GM23248 (cell line): ENCODE measurements around the gene PRKRIP1. TPM values are rescaled to one million over a fixed set of nuclear protein-coding genes. Genes with fewer than 3 reads are reported as not detected.

Source experiments
- DNase-seq: peaks from one replicate; pipeline ENCODE4 v3.0.0-alpha.2; 2015
- H2AFZ ChIP-seq: fragments of 200-600 bp; sonication (generic); 2 replicates; pipeline ENCODE4 v1.6.1; 2016; ENCODE audit warnings: antibody characterized with exemption
- H3F3A ChIP-seq: fragments of 200-600 bp; sonication (generic); 2 replicates; pipeline ENCODE4 v1.6.1; 2016; ENCODE audit warnings: mild to moderate bottlenecking, antibody characterized with exemption, mixed run types; ENCODE audit not compliant: insufficient read depth
- H3K27ac ChIP-seq: fragments of 200-600 bp; sonication (generic); 2 replicates; pipeline ENCODE4 v1.5.1; 2016; ENCODE audit warnings: mild to moderate bottlenecking
- H3K27me3 ChIP-seq: fragments of 200-600 bp; sonication (generic); replicated peaks from 2 replicates; pipeline ENCODE4 v1.6.1; 2016; ENCODE audit warnings: mild to moderate bottlenecking; ENCODE audit not compliant: insufficient read depth
- H3K36me3 ChIP-seq: fragments of 200-600 bp; sonication (generic); 2 replicates; pipeline ENCODE4 v1.6.1; 2016; ENCODE audit warnings: low read depth, mild to moderate bottlenecking
- H3K4me1 ChIP-seq: fragments of 200-600 bp; sonication (generic); 2 replicates; pipeline ENCODE4 v1.6.1; 2016; ENCODE audit warnings: mild to moderate bottlenecking; ENCODE audit not compliant: insufficient read depth
- H3K4me2 ChIP-seq: fragments of 200-600 bp; sonication (generic); one replicate; pipeline ENCODE4 v1.6.1; 2016; ENCODE audit warnings: mild to moderate bottlenecking; ENCODE audit not compliant: unreplicated experiment
- H3K4me3 ChIP-seq: fragments of 200-600 bp; sonication (generic); 2 replicates; pipeline ENCODE4 v1.5.1; 2016; ENCODE audit warnings: mild to moderate bottlenecking
- H3K79me2 ChIP-seq: fragments of 200-600 bp; sonication (generic); 2 replicates; pipeline ENCODE4 v1.6.1; 2016; ENCODE audit warnings: mild to moderate bottlenecking; ENCODE audit not compliant: insufficient read depth
- H3K9ac ChIP-seq: fragments of 200-600 bp; sonication (generic); 2 replicates; pipeline ENCODE4 v1.6.1; 2016; ENCODE audit warnings: mild to moderate bottlenecking
- H3K9me2 ChIP-seq: fragments of 200-600 bp; sonication (generic); 2 replicates; pipeline ENCODE4 v1.6.1; 2016; ENCODE audit warnings: mixed run types, mild to moderate bottlenecking, moderate library complexity; ENCODE audit not compliant: insufficient read depth
- H3K9me3 ChIP-seq: fragments of 200-600 bp; sonication (generic); one replicate; pipeline ENCODE4 v1.6.1; 2017; ENCODE audit warnings: low read depth
- H4K20me1 ChIP-seq: fragments of 200-600 bp; sonication (generic); 2 replicates; pipeline ENCODE4 v1.6.0; 2016; ENCODE audit not compliant: insufficient read depth
- EZH2 ChIP-seq: fragments of 200-600 bp; sonication (generic); IDR thresholded peaks from 2 replicates; pipeline ENCODE4 v1.6.1; 2018; ENCODE audit warnings: antibody characterized with exemption, mild to moderate bottlenecking; ENCODE audit not compliant: insufficient read depth, poor library complexity, severe bottlenecking
- EZH2phosphoT487 ChIP-seq: fragments of 200-600 bp; sonication (generic); IDR thresholded peaks from 2 replicates; pipeline ENCODE4 v1.6.1; 2018; ENCODE audit warnings: antibody characterized with exemption, moderate library complexity, mild to moderate bottlenecking, low read depth; ENCODE audit not compliant: insufficient read depth
- WGBS, 2 experiments: methylation state at CpG; one replicate each; pipeline ENCODE4 v1.1.6; 2015 to 2017; ENCODE audit warnings: low lambda C conversion rate in 2 of 2, low coverage in 1 of 2; ENCODE audit errors: missing lambda C conversion rate in 2 of 2; 5-methylcytosine and 5-hydroxymethylcytosine counted together
- in situ Hi-C: fragments of 300-500 bp; cut with MboI; formaldehyde crosslinking; loops from 2 replicates; pipeline ENCODE4 v1.15.0; 2020
- polyA plus RNA-seq: library from polyadenylated mRNA; unstranded; fragments of >200 nt; fragmentation: Nextera tagmentation; extraction: Ambion mirVana; gene quantifications from 2 replicates; pipeline ENCODE4 v1.2.1, GENCODE V29; 2016
- total RNA-seq: library from RNA; depleted of rRNA; stranded (reverse); fragments of >200 nt; shearing (Covaris generic); gene quantifications from 2 replicates; pipeline ENCODE4 v1.2.3, GENCODE V29; 2014

Gene PRKRIP1
- total and polyA plus RNA-seq, 2 experiments from 2014 or later: 17.3 to 19.1 TPM

DNA sequence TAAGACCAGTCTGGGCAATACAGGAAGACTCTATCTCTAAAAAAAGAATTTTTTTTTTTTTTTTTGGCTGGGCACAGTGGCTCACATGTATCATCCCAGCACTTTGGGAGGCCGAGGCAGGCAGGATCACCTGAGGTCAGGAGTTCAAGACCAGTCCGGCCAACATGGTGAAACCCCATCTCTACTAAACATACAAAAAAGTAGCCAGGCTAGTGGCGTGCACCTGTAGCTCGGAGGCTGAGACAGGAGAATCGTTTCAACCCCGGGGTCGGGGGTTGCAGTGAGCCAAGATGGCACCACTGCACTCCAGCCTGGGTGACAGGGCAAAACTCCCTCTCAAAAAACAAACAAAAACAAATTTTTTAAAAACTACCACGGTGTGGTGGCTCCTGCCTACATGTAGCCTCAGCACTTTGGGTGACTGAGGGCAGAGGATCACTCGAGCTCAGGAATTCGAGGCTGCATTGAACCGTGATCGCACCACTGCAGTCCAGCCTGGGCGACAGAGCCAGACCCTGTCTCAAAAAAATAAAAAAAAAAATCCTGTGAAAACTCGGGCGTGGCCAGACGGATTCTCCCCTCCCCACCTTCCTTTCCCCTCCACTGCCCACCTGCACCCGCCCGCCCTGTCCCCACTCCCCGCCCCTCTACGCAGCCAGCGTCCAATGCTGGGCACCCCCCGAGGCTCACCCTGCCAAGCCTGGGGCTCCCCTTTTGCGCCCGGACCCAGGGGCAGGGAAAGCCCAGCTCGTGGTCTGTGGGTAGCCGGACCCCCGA is 36.5 kb downstream of the PRKRIP1 start:
- Histone ChIP-seq H4K20me1 (no peaks in the 10 kb centered on the region), H3K4me2 (peak overlapping the region; percentile 55), H3K27ac (no peak overlapping the region), H3K36me3 (no peaks in the 10 kb centered on the region), H3K79me2 (peaks cover 17% of the 10 kb centered on the region), H3K9ac (peak overlapping the region; percentile 93), H3K9me3 (no peaks in the 10 kb centered on the region), H3K27me3 (no peaks in the 10 kb centered on the region), H3K4me3 (peak overlapping the region; percentile 89), H3K9me2 (no peaks in the 10 kb centered on the region), H3F3A (peaks cover 25% of the 10 kb centered on the region), H3K4me1 (no peaks in the 10 kb centered on the region), H2AFZ (peak overlapping the region; percentile 72)
- TF ChIP-seq EZH2 (no peak), EZH2phosphoT487 (no peak)
- peak; percentile 42 for DNase-seq
- in situ Hi-C loops: no loop called here
- WGBS, 2 experiments: 36 to 37% methylated on average over 21 to 27 of the region's 27 CpGs

DNA sequence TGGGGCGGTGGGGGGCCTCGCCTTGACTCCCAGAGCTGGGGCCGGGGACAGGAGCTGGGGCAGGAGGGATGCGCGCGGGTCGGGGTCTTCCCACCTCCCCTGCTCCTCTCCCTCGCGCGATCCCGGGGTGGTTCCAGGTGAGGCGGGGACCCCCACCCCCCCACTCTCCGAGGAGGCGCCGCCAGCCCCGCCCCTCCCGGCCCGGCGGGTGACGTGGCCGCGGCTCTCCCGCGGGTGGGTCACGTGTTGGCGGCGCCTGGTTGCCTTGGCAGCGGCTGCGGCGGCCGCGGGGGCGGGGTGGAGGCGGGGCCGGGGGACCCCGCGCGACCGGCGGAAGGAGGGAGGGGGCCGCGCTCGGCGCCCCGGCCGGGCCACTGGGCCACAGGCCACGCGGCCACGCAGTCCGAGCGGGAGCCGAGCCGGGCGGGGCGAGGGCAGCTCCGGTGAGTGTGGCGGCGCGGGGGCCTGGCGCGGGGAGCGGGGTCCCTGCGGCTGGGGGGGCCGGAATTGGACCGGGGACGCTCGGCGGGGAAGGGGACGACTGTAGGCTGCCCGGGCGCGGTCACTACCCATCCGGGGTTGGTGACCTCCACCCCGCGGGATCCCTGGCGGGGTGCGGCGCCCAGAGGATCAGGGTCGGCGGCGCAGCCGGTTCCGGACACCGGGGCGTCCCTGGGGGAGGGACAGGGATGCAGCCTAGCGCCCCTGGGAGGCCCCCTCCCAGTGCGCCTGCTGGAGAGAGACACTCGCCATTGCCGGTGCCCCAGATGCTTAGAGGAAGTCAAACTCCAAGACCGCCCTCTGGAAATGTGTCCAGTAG is 37.3 kb downstream of the PRKRIP1 start, which contains the start of gene ORAI2:
TSS of gene ORAI2 (plus strand) at position 357 of the 820 bp plus-strand sequence. CDS start 5,382 bp downstream, outside the sequence.
- no peaks in the 10 kb centered on the region for H3K27me3 ChIP-seq
- H3K79me2 ChIP-seq: peaks cover 17% of the 10 kb centered on the region
- H3K4me2 ChIP-seq: peak within 1 kb of the TSS; percentile 93
- TF ChIP-seq EZH2: no peak
- in situ Hi-C loops: no loop called here
- peak within 1 kb of the TSS; percentile 95 for H2AFZ ChIP-seq
- H4K20me1 ChIP-seq: no peaks in the 10 kb centered on the region
- peaks cover 25% of the 10 kb centered on the region for H3F3A ChIP-seq
- H3K9me2 ChIP-seq: no peaks in the 10 kb centered on the region
- no peaks in the 10 kb centered on the region for H3K9me3 ChIP-seq
- H3K27ac ChIP-seq: peak within 1 kb of the TSS; percentile 37
- no peaks in the 10 kb centered on the region for H3K36me3 ChIP-seq
- peak within 1 kb of the TSS; percentile 89 for H3K4me3 ChIP-seq
- H3K4me1 ChIP-seq: no peaks in the 10 kb centered on the region
- peak within 1 kb of the TSS; percentile 93 for H3K9ac ChIP-seq
- whole genome bisulfite sequencing, 2 experiments: 2 to 5% methylated on average over 7 to 68 of the region's 90 CpGs
- peak; percentile 90 for DNase-seq

DNA sequence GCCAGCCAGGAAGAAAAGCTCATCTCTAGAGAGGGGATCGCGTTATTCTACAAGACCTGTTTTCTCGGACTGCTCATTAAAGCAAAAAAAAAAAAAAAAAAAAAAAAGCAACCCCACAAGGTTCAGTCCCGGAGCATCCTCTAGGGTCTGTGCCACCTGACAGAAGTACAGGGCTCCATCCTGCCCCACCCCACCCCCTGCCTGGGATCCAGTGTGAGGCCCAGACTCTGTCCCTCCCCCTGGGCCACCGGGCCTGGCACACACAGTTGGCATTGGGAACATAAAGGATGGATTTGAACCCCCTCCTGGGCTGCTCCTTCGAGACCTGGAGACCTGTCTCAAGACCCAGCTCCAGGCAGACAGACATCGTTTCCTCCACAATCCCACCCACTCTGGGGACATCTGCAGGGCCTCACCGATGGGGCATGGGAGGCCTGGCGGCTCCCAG is 37.9 kb downstream of the PRKRIP1 start:
- DNase-seq: no peak
- Histone ChIP-seq H3F3A (peaks cover 25% of the 10 kb centered on the region), H3K4me1 (no peaks in the 10 kb centered on the region), H3K4me3 (peak overlapping the region; percentile 89), H2AFZ (peak overlapping the region; percentile 95), H3K9me2 (no peaks in the 10 kb centered on the region), H3K36me3 (no peaks in the 10 kb centered on the region), H3K79me2 (peaks cover 17% of the 10 kb centered on the region), H3K27ac (peak overlapping the region; percentile 37), H3K4me2 (peak overlapping the region; percentile 93), H3K27me3 (no peaks in the 10 kb centered on the region), H3K9me3 (no peaks in the 10 kb centered on the region), H4K20me1 (no peaks in the 10 kb centered on the region), H3K9ac (peak overlapping the region; percentile 93)
- 17 to 21% methylated on average over 9 of the region's 9 CpGs for WGBS, 2 experiments
- in situ Hi-C loops: no loop called here
- TF ChIP-seq EZH2phosphoT487 (no peak), EZH2 (no peak)

DNA sequence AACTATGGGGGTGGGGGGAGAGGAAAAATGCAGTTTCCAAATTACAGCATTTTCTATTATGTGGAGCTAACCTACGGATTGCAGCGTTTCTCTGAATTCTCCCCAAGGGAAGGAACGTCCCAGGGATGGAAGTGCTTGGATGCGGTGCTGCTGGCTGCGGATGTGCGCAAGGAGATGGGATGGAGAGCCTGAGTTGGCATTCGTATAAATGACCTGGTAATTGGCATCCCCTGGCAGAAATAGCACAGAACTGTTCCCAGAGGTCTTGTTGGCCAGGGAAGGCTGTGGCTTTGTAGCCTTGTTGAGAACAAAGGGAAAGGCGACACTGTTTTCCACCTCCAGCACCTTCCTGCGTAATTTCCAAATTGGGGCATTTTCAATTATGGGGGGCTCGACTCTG is 40.0 kb downstream of the PRKRIP1 start:
- no peaks in the 10 kb centered on the region for H3K9me2 ChIP-seq
- H3K36me3 ChIP-seq: no peaks in the 10 kb centered on the region
- H3K9me3 ChIP-seq: no peaks in the 10 kb centered on the region
- peaks cover 17% of the 10 kb centered on the region for H3K79me2 ChIP-seq
- no peak for TF ChIP-seq EZH2phosphoT487
- TF ChIP-seq EZH2: no peak
- H2AFZ ChIP-seq: no peak overlapping the region
- H3F3A ChIP-seq: peaks cover 14% of the 10 kb centered on the region
- no peak overlapping the region for H3K9ac ChIP-seq
- no peak overlapping the region for H3K4me3 ChIP-seq
- 0 out of 2 replicates have a peak, but pooled peaks cover 8% of the 10 kb centered on the region for H3K4me1 ChIP-seq
- H3K27me3 ChIP-seq: no peaks in the 10 kb centered on the region
- no peak for DNase-seq
- H4K20me1 ChIP-seq: no peaks in the 10 kb centered on the region
- no peak overlapping the region for H3K4me2 ChIP-seq
- no peak overlapping the region for H3K27ac ChIP-seq
- in situ Hi-C loops: no loop called here
- 88 to 95% methylated on average over 10 of the region's 10 CpGs for WGBS, 2 experiments
